GM18858 (cell line): ENCODE data around the gene SRRM5.
"Not testable (repeated sequence)": the region's sequence is repeated elsewhere in the genome, so short reads cannot be mapped to it uniquely, and the experiment has no call there.

Source experiments
- ATAC-seq: cut with Tn5 transposase; IDR thresholded peaks from one replicate; pipeline ENCODE4 v1.9.1; 2021; ENCODE audit not compliant: unreplicated experiment

SRRM5 gene

DNA sequence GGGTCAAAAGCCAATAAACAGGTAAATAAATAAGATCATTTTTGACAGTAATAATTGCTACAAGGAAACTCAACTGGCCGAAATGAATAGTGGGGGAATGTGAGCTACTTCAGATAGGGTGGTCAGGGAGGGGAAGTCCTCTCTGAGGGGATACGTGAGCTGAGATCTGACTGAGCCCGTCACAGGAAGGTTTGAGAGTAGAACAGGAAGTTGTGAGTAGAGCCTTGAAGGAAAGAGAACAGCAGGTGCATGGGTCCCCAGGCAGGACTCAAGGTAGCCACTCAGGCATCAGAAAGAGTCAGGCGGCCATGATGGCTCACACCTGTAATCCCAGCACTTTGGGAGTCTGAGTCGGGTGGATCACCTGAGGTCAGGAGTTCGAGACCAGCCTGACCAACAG lies 22.2 kb upstream of the SRRM5 start:
- no peak for ATAC-seq

- no peak for ATAC-seq
These were observed 19.8 kb upstream of the SRRM5 start for GRCh38 chr19:43591904-43592772.

DNA sequence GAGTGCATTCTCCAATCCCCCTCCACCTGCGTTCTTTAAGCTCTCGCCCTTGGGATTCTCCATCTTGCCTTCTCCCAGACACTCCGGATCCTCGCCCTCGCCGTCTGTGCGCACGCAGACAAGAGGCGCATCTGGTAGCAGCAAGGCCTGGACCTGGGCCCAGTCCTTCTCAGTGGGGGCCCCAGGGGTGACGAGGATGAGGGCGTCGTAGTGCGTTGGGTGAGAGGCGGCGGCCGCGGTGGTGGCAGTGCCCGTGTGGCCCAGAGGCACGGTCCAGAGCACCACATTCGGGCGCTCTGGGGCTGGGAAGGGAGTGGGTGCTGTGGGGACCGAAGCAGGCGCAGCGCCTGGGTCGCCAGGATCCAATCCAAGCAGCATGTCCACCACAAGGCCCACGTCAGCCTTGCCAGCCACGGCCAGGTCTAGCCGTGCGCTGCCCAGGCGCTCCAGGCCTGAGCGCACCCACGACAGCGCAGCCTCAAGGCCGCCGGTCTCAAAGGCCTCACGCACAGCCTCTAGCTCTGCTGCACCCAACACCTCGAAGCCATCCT lies 19.0 kb upstream of the SRRM5 start:
- no peak for ATAC-seq

DNA sequence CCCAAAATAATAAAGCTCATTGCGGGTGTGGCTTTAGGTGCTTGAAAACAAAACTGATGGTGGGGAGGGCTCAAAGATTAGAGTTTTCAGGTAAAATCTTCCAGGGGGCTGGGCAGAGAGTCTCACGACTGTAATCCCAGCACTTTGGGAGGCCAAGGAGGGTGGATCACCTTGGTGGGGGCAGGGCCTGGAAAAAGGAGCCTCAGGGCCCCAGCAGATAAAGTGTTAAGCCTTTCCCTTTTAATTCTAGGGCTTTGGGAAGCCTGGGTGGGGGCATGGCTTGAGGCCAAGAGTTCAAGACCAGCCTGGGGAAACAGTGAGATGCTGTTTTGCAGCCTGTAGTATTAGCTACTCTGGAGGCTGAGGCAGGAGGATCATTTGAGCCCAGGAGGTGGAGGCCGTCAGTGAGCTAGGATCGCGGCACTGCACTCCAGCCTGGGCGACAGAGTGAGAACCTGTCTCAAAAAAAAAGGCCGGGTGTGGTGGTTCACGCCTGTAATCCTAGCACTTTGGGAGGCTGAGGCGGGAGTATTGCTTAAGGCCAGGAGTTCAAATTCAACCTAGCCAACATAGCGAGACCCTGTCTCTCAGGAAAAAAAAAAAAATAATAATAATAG lies 17.7 kb upstream of the SRRM5 start:
- ATAC-seq = no peak

- ATAC-seq = no peak
These were observed 16.9 kb upstream of the SRRM5 start for GRCh38 chr19:43594710-43595604.

DNA sequence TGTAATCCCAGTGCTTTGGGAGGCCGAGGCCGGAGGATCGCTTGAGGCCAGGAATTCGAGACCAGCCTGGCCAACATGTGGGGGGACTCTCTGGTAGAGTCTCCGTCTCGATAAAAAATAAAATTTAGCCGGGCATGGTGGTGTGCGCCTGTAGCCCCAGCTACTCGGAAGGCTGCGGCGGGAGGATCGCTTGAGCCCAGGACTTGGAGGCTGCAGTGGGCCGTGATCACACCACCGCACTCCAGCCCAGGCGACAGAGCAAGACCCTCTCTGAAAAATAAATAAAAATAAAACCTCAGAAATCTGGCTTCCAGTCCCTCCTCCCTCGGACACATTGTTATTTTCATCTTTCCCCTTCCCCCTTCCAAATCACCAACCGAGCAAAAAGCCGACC lies 16.3 kb upstream of the SRRM5 start:
- ATAC-seq = no peak

DNA sequence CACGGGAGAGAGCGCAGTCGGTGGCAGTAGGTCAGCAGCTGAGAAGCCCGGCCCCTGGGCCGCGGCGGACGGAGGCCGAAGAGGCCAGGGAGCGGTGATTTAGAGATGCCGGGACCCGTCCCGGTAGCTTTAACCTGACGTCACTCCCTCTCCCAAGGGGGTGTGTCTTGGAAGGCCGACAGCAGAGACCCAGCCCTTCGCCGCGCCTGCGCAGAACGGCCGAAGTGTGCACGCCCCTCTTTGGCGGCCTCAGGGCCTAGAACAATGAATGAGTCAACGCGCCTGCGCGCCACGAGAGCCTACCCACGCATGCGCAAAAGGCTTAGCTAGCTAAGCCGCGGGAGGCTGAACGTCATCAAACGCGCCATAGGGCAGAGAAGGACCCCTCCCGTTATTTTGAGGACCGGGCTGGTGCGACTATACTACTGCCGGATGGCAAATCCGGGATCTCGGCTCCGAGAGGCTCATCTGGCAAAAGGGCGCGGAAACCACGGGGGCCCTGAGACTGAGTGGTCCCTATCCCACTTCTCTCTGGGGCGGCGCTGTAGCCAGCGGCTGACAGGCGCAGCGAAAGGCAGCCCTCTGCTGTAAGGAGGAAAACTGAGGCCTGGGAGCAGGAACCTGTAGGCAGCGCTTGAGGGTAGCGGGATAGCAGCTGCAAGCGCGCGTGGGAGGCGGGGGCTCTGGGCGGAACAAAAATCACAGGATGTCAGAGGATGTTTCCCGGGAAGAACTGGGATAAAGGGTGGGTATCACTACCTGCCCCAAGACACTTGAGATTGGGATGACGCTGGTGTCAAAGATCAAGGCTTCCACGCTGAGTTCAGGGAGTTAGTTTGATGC lies 15.7 kb upstream of the SRRM5 start, which contains the start of the genes IRGQ and ZNF576:
Gene IRGQ, minus strand, starts transcription at position 136 of the 843 bp plus-strand sequence. CDS start 796 bp downstream, outside the sequence.
Gene ZNF576, plus strand, starts transcription at position 597 of the 843 bp plus-strand sequence. CDS start 514 bp downstream, outside the sequence.
- ATAC-seq = peak; percentile 64

DNA sequence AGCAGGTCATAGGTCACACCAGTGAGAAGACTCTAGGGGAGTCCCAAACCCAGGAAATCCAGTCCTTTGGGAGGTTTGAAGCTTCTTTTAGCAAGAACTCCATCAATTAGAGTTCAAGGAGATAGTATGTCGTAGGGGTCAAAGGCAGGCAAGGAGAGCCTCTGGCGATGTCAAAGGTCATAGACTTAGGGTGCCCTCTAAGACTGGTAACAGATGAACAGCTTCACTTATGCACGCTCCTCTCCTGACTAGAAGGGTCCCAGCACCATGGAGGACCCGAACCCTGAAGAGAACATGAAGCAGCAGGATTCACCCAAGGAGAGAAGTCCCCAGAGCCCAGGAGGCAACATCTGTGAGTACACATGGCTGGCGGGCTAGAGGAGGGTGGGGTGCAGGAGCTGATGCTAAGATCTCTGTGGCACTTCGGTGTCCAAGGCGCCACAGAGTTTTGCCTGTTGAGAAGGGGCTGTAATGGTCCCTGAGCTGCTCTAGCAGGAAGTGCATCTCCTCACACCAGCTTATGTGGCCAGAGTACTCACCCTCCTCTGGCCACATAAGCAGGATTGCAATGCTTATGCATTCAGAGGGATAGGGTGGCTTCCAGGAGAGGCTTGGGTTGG lies 14.9 kb upstream of the SRRM5 start:
- no peak for ATAC-seq

GRCh38 chr19:43597876-43598275 lies 14.0 kb upstream of the SRRM5 start:
- ATAC-seq = no peak

DNA sequence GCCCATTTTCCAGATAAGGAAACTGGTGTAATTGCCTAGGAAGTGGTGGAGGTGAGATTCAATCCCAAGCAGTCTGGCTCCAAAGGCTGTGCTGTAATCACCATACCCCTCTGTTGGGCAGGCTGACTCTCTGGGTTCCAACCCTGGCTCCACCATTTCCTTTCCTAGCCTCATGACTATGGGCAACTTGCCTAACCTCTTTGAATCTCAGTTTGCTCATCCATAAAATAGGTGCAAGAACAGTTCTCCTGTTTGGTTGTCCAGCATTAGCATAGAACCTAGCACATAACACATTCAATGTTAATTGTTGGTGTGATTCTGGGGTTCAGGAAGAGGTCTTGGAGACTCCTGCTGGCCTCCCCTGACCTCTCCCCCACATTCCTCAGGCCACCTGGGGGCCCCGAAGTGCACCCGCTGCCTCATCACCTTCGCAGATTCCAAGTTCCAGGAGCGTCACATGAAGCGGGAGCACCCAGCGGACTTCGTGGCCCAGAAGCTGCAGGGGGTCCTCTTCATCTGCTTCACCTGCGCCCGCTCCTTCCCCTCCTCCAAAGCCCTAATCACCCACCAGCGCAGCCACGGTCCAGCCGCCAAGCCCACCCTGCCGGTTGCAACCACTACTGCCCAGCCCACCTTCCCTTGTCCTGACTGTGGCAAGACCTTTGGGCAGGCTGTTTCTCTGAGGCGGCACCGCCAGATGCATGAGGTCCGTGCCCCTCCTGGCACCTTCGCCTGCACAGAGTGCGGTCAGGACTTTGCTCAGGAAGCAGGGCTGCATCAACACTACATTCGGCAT lies 13.2 kb upstream of the SRRM5 start:
- no peak for ATAC-seq

DNA sequence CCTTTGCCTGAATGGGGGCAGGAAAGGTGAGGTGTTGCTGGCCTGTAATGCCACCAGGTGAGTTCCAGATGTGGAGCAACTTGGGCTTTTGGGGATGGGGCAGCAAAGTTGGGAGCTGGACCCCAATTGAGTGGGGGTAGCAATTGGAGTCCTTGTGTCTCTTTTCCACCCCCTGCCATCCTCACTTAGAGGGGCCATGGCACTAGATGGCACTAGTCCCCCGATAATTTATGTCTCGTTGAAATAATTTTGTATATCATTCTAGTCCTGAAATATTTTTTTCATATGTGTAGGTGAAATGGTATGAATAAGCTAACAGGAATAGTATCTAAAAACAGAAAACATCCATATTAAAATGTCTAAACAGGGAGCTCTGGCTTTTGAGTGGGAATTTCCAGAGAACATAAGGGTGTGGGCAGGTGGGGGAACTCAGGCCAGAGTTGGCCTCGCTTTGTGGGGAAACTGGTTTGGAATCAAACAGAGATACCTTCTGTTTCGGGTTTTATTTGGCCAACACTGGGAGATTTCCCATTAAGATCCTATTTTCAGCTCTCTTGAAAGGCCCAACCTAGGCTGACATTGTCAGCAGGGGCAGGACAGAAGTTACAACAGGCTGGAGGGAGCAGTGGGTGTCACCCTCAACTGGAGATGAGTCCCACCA lies 12.1 kb upstream of the SRRM5 start:
- no peak for ATAC-seq

- ATAC-seq = not testable (repeated sequence)
These were observed 11.6 kb upstream of the SRRM5 start for GRCh38 chr19:43600326-43600725.

DNA sequence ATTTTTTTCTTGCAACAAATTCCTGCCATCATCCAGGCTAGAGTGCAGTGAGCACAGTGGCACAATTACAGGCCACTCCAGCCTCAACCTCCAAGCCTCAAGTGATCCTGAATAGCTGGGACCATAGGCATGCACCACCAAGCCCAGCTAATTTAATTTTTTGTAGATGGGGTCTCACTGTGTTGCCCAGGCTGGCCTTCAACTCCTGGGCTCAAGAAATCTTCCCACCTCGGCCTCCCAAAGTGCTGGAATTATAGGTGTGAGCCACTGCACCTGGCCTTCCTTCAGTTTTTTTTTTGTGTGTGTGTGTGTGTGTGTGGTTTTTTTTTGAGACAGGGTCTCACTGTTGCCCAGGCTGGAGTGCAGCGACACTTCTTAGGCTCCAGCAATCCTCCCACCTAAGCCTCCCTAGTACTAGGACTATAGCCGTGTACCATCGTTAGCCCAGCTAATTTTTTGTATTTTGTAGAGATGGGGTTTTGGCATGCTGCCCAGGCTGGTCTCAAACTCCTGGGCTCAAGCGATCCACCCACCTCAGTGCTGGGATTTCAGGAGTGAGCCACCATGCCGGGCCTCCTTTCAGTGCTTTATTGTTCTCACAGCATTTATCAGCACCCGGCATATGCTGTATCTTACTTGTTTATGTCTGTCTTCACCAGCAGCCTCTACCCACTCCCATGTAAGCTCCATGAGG lies 5.9 kb upstream of the SRRM5 start:
- ATAC-seq = no peak

- ATAC-seq = no peak
These were observed 5.2 kb upstream of the SRRM5 start for GRCh38 chr19:43606569-43607229.

DNA sequence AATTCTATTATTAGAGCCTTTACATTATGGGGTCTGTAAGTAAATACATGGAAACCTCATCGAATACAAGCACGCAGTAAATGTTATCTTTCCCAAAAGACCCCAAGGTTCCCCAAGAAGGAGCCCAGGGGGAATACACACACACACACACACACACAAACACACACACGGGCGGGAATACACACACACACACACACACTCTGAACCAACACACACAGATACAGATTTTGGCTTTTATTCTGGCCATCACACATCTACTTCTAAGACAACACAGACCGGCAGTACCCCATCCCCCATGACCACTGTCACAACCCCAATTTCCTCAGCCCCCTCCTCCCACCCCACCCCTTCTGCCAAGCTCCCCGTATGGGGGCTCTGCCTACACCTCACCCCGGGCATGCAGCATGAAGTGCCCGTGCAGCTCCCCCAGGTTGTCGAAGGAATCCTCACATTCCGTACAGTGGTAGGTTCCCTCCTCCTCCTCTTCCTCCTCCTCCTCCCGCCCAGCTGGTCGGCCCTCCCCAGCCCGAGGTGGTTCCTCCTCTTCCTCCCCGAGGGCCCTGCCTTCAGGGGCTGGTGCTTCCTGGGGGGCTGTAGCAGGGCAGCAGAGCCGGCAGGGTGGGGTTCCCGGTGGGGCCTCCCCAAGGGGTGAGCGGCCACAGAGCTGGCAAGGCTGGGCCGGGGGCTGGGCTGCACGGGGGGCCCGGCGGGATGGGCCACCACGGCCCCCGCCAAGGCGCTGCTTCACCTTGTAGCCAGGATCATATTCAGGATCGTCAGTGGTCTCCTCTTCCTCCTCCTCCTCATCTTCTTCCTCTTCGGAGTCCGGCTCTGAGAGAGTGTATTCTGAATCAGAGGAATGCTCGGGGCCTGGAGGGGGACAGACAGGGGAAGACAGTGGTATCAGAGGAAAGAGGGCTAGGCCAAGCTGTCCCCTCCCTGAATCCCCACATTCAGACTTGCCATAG lies 4.4 kb upstream of the SRRM5 start:
- no peak for ATAC-seq

- ATAC-seq = no peak
These were observed 2.0 kb upstream of the SRRM5 start for GRCh38 chr19:43609872-43610271.
